GM19397 (cell line): ENCODE data around the gene C11orf86.

Experiments used
- ATAC-seq: cut with Tn5 transposase; IDR thresholded peaks from one replicate; pipeline ENCODE4 v1.9.1; 2021; ENCODE audit warnings: mild to moderate bottlenecking, moderate library complexity; ENCODE audit not compliant: unreplicated experiment

The C11orf86 gene

DNA sequence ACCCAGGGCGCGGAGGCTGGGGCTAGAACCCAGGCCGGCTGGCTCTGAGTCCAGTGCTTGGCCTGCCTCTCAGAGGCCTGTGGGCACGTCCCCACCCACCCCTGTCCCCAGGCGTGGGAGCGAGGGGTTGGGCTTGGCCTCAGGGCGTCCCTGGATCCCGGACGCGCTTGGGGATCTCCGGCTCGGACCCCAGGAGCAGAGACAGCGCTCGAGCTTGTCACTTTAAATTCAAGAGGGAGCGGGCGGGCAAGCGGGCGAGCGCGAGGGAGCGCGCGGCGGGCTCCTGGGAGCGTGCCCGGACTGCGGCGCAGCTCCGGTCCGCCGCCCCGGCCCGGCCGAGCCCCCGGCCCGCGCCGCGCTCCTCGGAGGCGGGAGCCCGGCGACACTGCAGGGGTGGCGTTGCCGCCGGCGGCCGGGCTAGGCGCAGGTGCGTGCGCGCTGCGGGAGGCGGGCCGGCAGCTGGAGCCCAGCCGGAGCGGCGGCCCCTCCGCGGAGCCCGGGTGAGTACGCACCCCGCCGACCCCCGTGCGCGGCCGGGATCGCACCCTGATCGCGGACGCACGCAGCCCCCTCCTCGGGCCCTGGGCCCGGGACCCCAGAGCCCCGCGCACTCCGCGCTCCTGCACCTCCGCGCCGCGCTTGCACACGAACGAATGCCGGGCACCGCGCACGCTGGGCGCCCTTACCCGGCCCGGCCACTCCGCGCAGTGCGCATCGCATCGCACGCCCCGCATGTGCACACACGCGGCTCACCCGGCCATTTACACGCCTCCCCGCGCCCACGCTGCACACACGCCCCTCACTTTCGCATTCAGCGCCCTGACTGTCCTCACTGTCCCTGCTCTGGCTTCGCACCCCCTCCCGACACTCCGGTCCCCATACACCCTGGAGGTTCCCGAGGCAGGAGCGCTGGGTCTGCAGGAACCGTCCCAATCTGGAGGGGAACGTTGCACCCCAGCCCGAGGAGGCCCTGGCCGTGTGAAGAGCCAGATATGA is 48.2 kb downstream of the C11orf86 start, which contains the start of gene SYT12:
Gene SYT12, plus strand, starts transcription at position 174 of the 996 bp plus-strand sequence. CDS start 7,011 bp downstream, outside the sequence.
- no peak for ATAC-seq

DNA sequence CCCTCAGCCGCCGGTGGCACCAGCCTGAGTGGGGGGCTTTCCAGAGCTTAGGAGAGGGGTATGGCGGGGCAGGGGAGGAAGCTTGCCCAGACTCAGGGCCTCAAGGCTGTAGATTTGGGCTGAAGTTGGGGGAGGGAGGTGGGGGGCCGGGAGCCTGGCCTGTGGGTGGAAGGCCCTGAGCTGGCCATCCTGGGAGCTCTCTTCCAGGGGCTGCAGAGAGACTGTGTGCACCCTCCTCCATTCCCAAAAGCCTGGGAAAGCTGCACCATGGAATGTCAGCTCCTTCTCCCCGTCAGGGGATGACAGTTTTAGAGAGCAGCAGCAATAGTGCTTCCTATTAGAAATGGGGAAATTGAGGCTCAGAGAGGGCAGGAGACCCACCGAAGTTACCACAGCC is 48.9 kb downstream of the C11orf86 start:
- no peak for ATAC-seq

- ATAC-seq: no peak
These were observed 49.3 kb downstream of the C11orf86 start for GRCh38 chr11:67024410-67024809.

DNA sequence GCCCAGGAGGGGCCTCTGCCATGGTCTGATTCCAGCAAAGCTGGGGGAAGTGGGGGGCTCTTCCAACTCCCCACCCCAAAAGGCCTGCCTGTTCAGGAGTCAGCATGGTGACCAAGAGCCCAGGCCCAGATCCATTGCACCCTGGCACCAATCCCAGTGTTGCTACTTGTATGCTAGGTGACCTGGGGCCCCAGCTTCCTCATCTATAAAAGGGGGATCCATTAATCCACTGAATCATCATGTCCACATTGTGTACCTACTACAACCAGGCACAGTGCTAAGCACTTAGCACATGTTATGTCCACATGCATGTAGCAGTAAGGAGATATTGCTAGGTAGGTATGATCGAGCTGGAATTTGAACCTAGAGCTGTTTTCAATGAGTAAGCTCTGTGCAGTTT is 49.9 kb downstream of the C11orf86 start:
- ATAC-seq: no peak

DNA sequence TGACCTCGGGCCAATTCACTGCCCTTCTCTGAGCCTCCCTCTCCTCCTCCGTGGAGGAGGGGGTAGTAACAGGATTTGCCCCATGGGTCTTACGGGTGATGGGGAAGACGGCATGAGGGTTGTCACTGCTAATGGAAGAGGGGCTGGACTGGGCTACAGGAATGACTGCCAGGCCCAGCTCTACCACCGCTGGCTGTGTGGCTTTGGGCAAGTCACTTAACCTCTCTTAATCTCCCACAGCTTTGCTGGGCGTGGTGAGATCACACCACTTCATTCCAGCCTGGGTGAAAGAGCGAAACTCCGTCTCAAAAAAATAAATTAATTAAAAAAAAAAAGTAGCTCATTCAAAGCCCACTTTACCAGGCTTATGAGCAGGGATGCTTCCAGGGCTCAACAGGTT is 50.6 kb downstream of the C11orf86 start:
- ATAC-seq: no peak
